HEK293T (cell line): ENCODE measurements around the gene BSN.

Experiments
- ARNT ChIP-seq: fragments of 450-650 bp; IDR thresholded peaks from 2 replicates; pipeline ENCODE4 v1.6.1; 2017; ENCODE audit warnings: mild to moderate bottlenecking
- BHLHE40 ChIP-seq: fragments of 450-650 bp; IDR thresholded peaks from 2 replicates; pipeline ENCODE4 v1.6.1; 2016; ENCODE audit warnings: mild to moderate bottlenecking, moderate library complexity, borderline replicate concordance
- CTBP1 ChIP-seq: fragments of 450-650 bp; IDR thresholded peaks from 2 replicates; pipeline ENCODE4 v1.6.1; 2016; ENCODE audit warnings: borderline replicate concordance
- ELF4 ChIP-seq: fragments of 450-650 bp; IDR thresholded peaks from 2 replicates; pipeline ENCODE4 v1.6.1; 2017; ENCODE audit warnings: antibody characterized with exemption
- FOXA1 ChIP-seq: fragments of 450-650 bp; IDR thresholded peaks from 2 replicates; pipeline ENCODE4 v1.6.1; 2016; ENCODE audit warnings: mild to moderate bottlenecking
- FOXM1 ChIP-seq: fragments of 450-650 bp; IDR thresholded peaks from 2 replicates; pipeline ENCODE4 v1.6.1; 2017; ENCODE audit warnings: mild to moderate bottlenecking, borderline replicate concordance
- L3MBTL2 ChIP-seq: fragments of 450-650 bp; conservative IDR thresholded peaks from 2 replicates; pipeline ENCODE4 v1.6.1; 2016; ENCODE audit warnings: mild to moderate bottlenecking
- LEF1 ChIP-seq: fragments of 450-650 bp; IDR thresholded peaks from 2 replicates; pipeline ENCODE4 v1.6.1; 2017; ENCODE audit warnings: mild to moderate bottlenecking, borderline replicate concordance
- NFRKB ChIP-seq: fragments of 450-650 bp; IDR thresholded peaks from 2 replicates; pipeline ENCODE4 v1.6.1; 2016; ENCODE audit warnings: mild to moderate bottlenecking, moderate library complexity
- SP1 ChIP-seq: fragments of 450-650 bp; IDR thresholded peaks from 2 replicates; pipeline ENCODE4 v1.6.1; 2017
- SUZ12 ChIP-seq: fragments of 450-650 bp; IDR thresholded peaks from 2 replicates; pipeline ENCODE4 v1.6.1; 2016; ENCODE audit warnings: mild to moderate bottlenecking
- ZNF384 ChIP-seq: fragments of 450-650 bp; IDR thresholded peaks from 2 replicates; pipeline ENCODE4 v1.6.1; 2016
- TF ChIP-seq, protein P1 (sequence below): fragments of 450-650 bp; IDR thresholded peaks from 2 replicates; pipeline ENCODE4 v1.6.1; 2016

DNA sequence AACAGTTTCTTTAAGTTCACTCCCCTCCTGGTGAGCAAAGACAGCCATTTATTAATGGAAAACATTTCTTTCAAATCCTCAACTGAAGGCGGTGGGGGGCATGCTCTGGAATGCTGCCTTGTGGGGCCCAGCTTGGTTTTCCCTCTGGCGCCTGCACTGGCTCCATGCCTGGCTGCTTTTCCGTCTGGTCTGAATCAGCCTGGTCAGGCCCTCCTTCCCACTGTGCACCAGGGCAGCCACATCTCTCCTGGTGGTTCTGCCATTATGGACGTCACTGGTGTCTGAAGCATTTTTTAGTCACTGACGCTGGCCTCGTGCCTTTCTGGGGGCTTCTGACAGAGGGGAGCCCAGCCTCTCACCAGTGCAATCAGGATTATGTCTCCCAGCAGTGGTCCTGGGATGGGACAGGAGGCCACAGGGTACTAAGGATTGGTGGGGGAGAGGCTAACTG, 62.2 kb downstream of the BSN start:
- TF ChIP-seq ELF4 (no peak), BHLHE40 (no peak), L3MBTL2 (no peak), NFRKB (no peak), FOXA1 (no peak), ZNF384 (no peak), FOXM1 (no peak), CTBP1 (no peak), ARNT (no peak), SUZ12 (no peak), SP1 (no peak), LEF1 (no peak)
- TF ChIP-seq, protein P1, sequence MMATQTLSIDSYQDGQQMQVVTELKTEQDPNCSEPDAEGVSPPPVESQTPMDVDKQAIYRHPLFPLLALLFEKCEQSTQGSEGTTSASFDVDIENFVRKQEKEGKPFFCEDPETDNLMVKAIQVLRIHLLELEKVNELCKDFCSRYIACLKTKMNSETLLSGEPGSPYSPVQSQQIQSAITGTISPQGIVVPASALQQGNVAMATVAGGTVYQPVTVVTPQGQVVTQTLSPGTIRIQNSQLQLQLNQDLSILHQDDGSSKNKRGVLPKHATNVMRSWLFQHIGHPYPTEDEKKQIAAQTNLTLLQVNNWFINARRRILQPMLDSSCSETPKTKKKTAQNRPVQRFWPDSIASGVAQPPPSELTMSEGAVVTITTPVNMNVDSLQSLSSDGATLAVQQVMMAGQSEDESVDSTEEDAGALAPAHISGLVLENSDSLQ, result no peak
